ENCODE results near the gene OR7G3. TPM values are rescaled to one million over a fixed set of nuclear protein-coding genes. Genes with fewer than 3 reads are reported as not detected.

The OR7G3 gene
- total and polyA plus RNA-seq, 2 donors (not counting 3 experiments of a cell fraction or from before 2014, with no cell fraction given), result not detected

GRCh38 chr19:9146882-9147281 is 20.1 kb upstream of the OR7G3 start:
- DNase-seq (ENCODE audit: low read depth, low spot score) (no peak), FAIRE-seq (no peak)
- no peaks in the 10 kb centered on the region for H4K20me1 ChIP-seq (replicated peaks; ENCODE audit: control insufficient read depth, extremely low read depth, insufficient read depth, low read length)
- peaks cover 7% of the 10 kb centered on the region for H3K9me3 ChIP-seq (replicated peaks; ENCODE audit: control insufficient read depth, insufficient read depth, low read length)
- ChIA-PET CTCF (no interaction called here), POLR2A (no interaction called here)
- peaks cover 6 to 7% of the 10 kb centered on the region in 2 experiments for H3K36me3 ChIP-seq (ENCODE audit: control insufficient read depth in 2 of 2, extremely low read depth in 1 of 2, insufficient read depth in 2 of 2, low read length in 2 of 2)
- TF ChIP-seq CTCF (IDR thresholded peaks at IDR 0.05; ENCODE audit: extremely low read depth in 1 of 2, insufficient read depth in 1 of 2, low read depth in 1 of 2, low read length in 2 of 2), result no peak
- no peak for TF ChIP-seq GATA2 (IDR thresholded peaks at IDR 0.05; ENCODE audit: insufficient read depth, insufficient read length, low read depth, low read length)
- TF ChIP-seq POLR2AphosphoS5 (IDR thresholded peaks at IDR 0.05; ENCODE audit: insufficient read depth, low read depth, low read length), result no peak
- no peak for TF ChIP-seq MYC (IDR thresholded peaks at IDR 0.05; ENCODE audit: low read depth, low read length)
- TF ChIP-seq JUN (IDR thresholded peaks at IDR 0.05; ENCODE audit: borderline replicate concordance, insufficient read depth, insufficient read length, low read depth), result no peak
- TF ChIP-seq POLR2A (IDR thresholded peaks at IDR 0.05; ENCODE audit: low read depth, low read length), result no peak
- no peak for TF ChIP-seq EZH2 (IDR thresholded peaks at IDR 0.05; ENCODE audit: borderline replicate concordance, low read depth, low read length, severe bottlenecking)
- TF ChIP-seq FOS (IDR thresholded peaks at IDR 0.05; ENCODE audit: borderline replicate concordance, insufficient read depth, low read length), result no peak
- TF ChIP-seq MAX (IDR thresholded peaks at IDR 0.05; ENCODE audit: insufficient read depth, insufficient read length), result no peak
- dilution Hi-C loops (cut with MboI; ENCODE audit: extremely low pct_ligation_motif_present, low sequenced_read_pairs) (no loop called here), intact Hi-C loops (cut with micrococcal nuclease) (no loop called here)
- H3K79me2 ChIP-seq (ENCODE audit: control insufficient read depth, insufficient read depth, low read length), result peaks cover 93% of the 10 kb centered on the region
- no peak overlapping the region for H3K4me2 ChIP-seq (ENCODE audit: insufficient read depth, low read length)
- H2AFZ ChIP-seq (ENCODE audit: low read depth, low read length), result no peak overlapping the region
- no peak overlapping the region for H3K27ac ChIP-seq (ENCODE audit: insufficient read depth, low read depth, low read length)
- H3K27me3 ChIP-seq (ENCODE audit: control insufficient read depth in 2 of 2, insufficient read depth in 2 of 2, low read length in 2 of 2), result no peaks in the 10 kb centered on the region
- BruUV-seq (replicated peaks), result no TSS peak
- H3K4me1 ChIP-seq (ENCODE audit: control insufficient read depth, extremely low read depth, insufficient read depth, low read length), result no peaks in the 10 kb centered on the region
- H3K9me1 ChIP-seq (replicated peaks; ENCODE audit: control insufficient read depth, extremely low read depth, insufficient read depth, low read length), result no peaks in the 10 kb centered on the region
- no peak overlapping the region for H3K4me3 ChIP-seq (replicated peaks in 1 of 3; ENCODE audit: insufficient read depth in 1 of 3, low read depth in 1 of 3, low read length in 3 of 3)
- H3K9ac ChIP-seq (replicated peaks; ENCODE audit: extremely low read depth, insufficient read depth, low read length), result no peak overlapping the region

All from endothelial cell of umbilical vein (primary cell).